KOPT-K1 (cell line): ENCODE measurements around the gene NANOG.
"Not testable (repeated sequence)": the region's sequence is repeated elsewhere in the genome, so short reads cannot be mapped to it uniquely, and the experiment has no call there.

Experiments
- H3K27ac ChIP-seq: fragments of 200-600 bp; sonication (generic); 2 replicates; pipeline ENCODE4 v1.5.1; 2016; ENCODE audit warnings: antibody characterized with exemption, mild to moderate bottlenecking, low read depth, low read length; ENCODE audit not compliant: poor library complexity, severe bottlenecking
- H3K36me3 ChIP-seq: fragments of 200-600 bp; sonication (generic); 2 replicates; pipeline ENCODE4 v1.5.1; 2017; ENCODE audit warnings: antibody characterized with exemption, mild to moderate bottlenecking, low read length, moderate library complexity; ENCODE audit not compliant: insufficient read depth
- H3K9me3 ChIP-seq: fragments of 200-600 bp; sonication (generic); 2 replicates; pipeline ENCODE4 v1.5.1; 2017; ENCODE audit warnings: antibody characterized with exemption, low read length, mild to moderate bottlenecking; ENCODE audit not compliant: insufficient read depth, poor library complexity, severe bottlenecking

The NANOG gene

DNA sequence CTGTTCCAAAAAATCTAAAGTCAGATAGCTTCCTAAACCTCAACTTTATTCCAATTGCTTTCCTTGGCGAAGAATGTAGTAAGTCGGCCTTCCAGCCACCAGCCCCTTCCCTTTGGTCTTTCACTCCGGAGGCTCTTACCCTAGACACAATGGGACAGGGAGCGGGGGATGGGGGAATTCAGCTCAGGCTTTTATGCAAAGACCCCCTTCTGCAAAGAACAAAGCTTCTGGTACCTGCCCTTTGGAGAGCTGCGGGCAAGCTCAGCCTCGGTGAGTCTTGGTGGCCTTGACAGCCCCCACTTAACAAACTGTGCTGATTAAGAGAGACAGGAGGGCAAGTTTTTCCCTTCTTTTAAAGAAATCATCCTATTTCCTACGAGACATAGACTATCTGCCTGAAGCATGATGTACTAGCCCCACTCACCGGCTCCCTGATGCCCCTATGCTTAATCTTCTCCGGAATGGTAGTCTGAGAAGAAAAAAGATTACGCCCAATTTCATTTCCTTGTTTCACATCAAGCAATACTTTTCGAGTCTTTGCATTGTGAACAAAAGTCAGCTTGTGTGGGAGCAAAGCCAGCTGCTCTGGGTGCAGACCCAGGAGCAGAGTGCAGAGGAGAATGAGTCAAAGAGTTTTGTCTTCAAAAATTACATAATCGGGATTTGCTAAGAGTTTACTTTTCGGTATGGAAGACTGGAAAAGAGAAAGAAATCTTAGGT, 1.5 kb upstream of the NANOG start:
- no peaks in the 10 kb centered on the region for H3K9me3 ChIP-seq
- no peaks in the 10 kb centered on the region for H3K36me3 ChIP-seq
- H3K27ac ChIP-seq, result no peak overlapping the region

DNA sequence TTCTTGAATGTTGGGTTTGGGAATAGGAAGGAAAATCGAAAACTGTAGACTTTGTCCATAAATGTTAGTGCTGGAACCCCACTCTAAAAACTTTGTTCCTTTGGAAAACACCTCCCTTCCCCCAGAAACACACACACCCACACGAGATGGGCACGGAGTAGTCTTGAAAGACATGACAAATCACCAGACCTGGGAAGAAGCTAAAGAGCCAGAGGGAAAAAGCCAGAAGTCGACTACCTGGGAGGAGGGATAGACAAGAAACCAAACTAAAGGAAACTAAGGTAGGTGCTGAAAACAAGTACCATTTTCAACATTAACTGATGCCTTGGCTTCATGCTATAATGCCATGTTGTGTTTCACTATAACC, 925 bp upstream of the NANOG start:
- H3K9me3 ChIP-seq, result no peaks in the 10 kb centered on the region
- no peak overlapping the region for H3K27ac ChIP-seq
- no peaks in the 10 kb centered on the region for H3K36me3 ChIP-seq

DNA sequence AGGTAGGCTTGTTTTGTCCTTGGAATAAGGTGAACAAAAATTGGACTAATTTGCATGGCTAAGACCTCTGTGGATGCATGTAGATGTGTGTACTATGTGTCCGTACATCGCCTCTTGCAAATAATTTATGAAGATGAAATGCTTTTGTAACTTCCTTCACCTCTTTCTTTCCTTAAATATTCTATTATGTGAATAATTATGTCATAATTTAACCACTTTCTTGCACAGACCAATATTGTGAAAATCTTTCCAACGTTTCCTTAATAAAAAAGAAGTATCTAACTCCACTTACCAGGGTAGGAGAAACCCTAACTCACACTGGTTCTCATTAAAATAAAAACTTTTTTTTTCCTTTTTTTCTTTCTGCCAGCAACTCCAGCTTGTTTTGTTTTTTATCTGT, 4.0 kb downstream of the NANOG start:
- no peak overlapping the region for H3K27ac ChIP-seq
- H3K36me3 ChIP-seq, result no peaks in the 10 kb centered on the region
- H3K9me3 ChIP-seq, result no peaks in the 10 kb centered on the region

DNA sequence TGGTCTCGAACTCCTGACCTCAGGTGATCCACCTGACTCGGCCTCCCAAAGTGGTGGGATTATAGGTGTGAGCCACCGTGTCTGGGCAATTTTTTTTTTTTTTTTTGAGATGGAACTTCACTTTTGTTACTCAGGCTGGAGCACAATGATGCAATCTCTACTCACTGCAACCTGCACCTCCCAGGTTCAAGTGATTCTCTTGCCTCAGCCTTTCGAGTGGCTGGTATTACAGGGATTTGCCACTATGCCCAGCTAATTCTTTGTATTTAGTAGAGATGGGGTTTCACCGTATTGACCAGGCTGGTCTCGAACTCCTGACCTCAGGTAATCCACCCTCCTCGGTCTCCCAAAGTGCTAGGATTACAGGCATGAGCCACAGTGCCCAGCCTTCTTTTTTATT, 8.1 kb downstream of the NANOG start:
- not testable (repeated sequence) for H3K36me3 ChIP-seq, H3K9me3 ChIP-seq, H3K27ac ChIP-seq

DNA sequence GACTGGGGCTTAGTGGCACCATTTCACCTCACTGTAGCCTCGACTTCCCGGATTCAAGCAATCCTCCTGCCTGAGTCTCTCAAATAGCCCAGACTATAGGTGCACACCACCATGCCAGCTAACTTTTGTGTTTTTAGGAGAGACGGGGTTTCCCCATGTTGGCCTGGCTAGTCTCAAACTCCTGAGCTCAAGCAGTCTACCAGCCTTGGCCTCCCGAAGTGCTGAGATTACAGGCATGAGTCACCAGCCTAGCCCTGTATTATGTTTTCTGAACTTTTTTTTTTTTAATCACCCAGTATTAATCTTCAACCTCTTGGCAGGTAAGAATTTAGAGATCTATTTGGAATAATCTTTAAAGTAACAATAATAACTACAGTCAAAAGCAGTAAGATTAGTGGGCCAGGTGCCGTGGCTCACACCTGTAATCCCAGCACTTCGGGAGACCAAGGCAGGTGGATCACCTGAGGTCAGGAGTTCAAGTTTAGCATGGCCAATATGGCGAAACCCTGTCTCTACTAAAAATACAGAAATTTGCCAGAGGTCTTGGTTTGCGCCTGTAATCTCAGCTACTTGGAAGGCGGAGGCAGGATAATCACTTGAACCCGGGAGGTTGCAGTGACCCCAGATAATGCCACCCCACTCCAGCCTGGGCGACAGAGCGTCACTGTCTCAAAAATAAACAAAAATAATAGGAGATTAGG, 8.6 kb downstream of the NANOG start:
- no peaks in the 10 kb centered on the region for H3K36me3 ChIP-seq
- no peak overlapping the region for H3K27ac ChIP-seq
- H3K9me3 ChIP-seq, result no peaks in the 10 kb centered on the region

DNA sequence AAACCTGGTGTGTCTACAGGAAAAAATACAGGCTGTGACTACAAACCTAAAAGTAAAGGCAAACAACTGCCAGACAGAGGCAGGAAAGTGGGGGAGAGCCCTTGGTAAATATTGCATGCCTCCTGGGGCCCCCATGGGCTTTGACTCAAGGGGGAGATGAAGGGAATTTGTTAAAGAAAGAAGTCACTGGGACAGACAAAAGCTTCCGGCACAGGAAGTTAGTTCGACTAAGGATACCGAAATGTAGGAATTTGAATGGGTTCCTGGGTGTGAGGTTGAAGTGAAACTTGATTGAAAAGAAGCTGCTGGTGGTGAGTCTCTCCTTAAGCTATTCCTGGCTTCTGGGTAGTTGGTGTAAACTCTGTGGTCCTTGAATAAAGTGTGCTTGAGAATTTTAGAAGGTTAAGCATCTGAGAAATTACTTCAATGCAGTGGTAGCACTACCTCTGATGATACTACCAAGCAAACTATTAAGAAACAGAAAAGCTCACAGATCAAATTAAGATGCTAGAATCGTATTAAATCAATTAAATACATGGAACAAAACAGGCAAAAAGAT, 9.6 kb downstream of the NANOG start:
- H3K36me3 ChIP-seq, H3K27ac ChIP-seq, H3K9me3 ChIP-seq: not testable (repeated sequence)

DNA sequence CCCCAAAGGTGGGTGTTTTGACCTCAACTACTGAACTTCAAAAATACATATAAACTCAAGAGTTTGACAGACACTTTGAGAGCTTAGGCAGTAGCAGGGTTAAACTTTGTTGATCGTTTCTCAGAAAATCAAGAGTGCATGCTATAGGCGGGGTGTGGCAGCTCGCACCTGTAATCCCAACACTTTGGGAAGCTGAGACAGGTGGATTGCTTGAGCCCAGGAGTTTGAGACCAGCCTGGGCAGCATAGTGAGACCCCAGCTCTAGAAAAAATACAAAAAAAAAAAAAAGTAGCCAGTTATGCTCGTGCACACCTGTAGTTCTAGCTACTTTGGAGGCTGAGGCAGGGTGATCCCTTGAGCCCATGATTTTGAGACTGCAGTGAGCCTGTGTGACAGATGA, 12.3 kb downstream of the NANOG start:
- Histone ChIP-seq H3K27ac (no peak overlapping the region), H3K36me3 (no peaks in the 10 kb centered on the region), H3K9me3 (no peaks in the 10 kb centered on the region)

DNA sequence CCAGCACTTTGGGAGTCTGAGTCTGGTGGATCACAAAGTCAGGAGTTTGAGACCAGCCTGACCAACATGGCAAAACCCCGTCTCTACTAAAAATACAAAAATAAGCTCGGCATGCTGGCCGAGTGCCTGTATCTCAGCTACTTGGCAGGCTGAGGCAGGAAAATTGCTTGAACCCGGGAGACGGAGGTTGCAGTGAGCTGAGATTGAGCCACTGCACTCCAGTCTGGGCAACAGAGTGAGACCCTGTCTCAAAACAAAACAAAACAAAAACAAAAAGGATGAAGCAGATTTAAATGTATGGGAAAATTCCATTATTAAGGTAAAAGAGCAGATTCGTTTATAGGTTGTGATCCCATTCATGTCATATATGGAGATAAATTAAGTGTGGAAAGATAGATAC, 17.1 kb downstream of the NANOG start:
- not testable (repeated sequence) for H3K27ac ChIP-seq, H3K9me3 ChIP-seq, H3K36me3 ChIP-seq

DNA sequence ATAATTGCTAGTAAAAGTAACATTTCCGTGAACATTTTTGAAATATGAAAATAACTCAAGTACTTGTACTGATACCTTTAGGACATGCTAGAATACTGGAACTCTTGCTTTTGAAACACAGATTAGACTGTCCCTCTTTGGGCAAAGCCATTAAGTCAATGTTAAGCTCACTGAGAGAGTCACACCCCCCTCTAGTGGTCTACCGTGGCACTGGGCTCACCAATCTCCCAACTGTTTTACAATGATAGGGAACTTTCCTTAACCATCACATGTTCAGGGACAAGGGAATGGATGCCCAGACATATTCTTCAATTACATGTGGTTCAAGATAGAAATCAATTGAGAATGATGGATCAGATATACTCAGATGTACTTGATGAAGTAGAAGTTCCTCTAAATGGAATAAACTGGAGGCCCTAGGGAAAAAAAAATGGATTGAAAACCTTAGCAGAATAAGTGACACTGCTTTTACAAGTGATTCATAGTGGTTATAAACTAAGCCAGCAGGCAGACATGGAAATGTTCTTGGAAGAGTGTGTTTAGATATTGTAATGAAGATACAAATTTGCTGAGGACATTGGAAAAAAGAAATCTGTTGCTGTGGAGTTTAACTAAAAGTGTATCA, 17.8 kb downstream of the NANOG start:
- H3K27ac ChIP-seq, result no peak overlapping the region
- no peaks in the 10 kb centered on the region for H3K36me3 ChIP-seq
- H3K9me3 ChIP-seq, result no peaks in the 10 kb centered on the region

DNA sequence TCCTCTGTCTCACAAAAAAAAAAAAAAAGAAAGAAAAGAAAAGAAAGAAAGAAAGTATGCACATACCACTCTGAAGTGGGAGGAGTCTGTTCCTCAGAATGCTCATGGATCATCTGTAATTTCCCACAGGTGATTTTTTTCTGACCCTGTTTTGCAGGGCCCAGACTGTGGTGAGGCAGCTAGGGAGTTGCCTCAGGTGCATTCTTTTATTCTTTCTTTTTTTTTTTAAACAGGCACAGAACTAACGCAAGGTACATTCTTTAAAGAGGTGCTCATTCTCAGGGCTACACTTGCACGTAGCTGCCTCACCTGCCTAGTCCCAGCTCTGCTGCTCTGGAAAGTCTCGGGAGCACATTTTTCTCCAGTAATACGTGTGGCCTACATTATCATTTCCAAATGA, 36.6 kb downstream of the NANOG start:
- not testable (repeated sequence) for H3K27ac ChIP-seq, H3K9me3 ChIP-seq, H3K36me3 ChIP-seq

DNA sequence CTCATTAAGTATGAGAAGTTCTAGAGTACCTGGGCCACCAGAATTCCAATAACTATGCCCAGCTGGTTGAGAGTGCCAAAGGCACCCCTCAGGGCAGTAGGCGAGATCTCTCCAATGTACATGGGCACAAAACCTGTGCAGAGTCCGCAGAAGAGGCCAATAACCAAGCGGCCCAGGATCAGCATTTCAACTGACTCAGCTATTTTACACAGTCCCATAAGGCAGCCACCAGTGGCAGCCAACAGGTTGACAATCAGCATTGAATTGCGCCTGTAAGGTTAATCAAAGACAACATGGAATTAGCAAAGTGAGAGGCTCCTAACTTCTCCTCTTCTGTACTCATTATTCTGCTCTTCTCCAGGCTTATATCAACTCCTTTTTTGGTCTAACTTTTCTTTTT, 40.5 kb downstream of the NANOG start:
- H3K36me3 ChIP-seq, H3K9me3 ChIP-seq, H3K27ac ChIP-seq: not testable (repeated sequence)

DNA sequence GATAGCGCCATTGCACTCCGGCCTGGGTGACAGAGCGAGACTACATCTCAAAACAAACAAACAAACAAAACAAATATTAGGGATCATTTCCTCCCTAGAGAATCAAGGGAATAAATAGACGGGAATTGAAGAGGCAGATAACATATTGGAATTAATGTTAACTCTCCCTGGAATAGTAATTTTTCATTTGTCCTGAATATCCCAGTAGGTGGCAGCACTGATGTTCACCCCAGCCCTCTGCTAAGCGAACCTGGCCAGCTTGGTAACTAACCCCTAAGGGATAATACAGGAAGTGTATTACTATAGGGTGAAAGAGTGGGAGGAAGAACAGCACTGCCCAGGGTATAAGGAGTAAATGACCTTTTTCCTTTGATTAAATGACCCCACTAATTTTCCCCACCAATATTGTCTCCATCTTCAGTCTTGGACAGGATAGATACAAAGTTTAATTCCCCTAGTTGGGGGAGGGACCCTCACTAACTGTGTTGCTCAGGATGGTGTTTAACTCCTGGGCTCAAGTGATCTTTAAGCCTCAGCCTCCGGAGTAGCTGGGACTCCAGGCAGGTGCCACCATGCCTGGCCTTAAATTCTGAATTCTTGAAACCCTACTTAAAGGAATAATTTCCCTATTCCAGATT, 43.0 kb downstream of the NANOG start:
- Histone ChIP-seq H3K27ac (no peak overlapping the region), H3K9me3 (no peaks in the 10 kb centered on the region), H3K36me3 (no peaks in the 10 kb centered on the region)

DNA sequence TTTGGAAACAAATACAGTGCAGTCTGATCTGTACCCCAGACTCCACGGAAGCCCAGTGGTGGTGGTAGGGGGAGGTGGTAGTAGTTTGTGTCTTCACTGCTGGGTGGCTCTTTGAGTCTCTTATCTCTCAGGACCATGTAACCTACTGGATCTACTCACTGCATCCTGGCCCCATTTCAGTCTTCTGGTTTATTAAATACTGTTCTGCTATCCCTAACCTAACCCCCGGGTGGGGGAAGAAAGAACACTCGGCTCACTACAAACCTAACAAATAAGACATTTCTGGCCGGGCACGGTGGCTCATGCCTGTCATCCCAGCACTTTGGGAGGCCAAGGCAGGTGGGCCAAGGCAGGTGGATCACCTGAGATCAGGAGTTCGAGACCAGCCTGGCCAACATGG, 44.0 kb downstream of the NANOG start:
- H3K27ac ChIP-seq, H3K9me3 ChIP-seq, H3K36me3 ChIP-seq: not testable (repeated sequence)

DNA sequence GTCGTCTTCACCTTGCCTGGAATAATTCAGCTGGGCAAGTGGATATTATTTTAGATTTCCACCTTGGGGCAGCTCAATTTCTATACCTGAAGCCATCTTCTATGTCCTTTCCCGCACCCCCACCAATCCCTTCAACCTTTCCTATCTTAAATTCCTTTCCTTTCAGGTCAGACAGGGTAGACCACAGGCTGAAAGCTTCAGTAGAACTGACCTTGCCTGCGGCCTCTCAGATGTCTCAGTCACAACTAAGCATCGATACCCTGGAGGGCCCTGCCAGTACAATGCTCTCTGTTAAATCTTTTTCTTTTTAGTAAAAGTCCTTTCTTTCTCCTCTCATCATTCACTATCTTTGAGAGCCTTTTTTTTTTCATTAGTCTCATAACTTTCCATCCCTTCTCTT, 44.6 kb downstream of the NANOG start:
- Histone ChIP-seq H3K27ac (no peak overlapping the region), H3K9me3 (no peaks in the 10 kb centered on the region), H3K36me3 (no peaks in the 10 kb centered on the region)

DNA sequence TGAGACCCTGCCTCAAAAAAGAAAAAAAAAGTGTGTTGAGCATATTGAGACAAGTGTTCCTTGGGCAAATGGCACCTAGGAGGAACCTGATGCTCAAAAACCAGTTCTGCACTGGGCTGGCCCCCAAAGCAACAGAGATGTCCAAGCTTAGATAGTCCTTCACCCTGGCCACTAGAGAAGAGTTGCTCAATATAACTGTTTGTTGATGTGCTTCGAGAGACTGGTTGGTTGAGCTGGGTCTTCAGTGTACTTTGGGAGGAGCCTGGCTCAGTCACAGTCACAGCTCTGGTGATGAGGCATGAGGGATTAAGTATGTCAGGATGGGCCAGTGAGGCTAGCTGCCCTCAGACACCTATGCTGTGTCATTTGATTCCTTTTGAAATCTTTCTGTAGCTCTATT, 45.5 kb downstream of the NANOG start:
- Histone ChIP-seq H3K36me3 (no peaks in the 10 kb centered on the region), H3K9me3 (no peaks in the 10 kb centered on the region), H3K27ac (no peak overlapping the region)
